Natural killer cell (primary cell): ENCODE results near the gene USP36. TPM values are rescaled to one million over a fixed set of nuclear protein-coding genes. Genes with fewer than 3 reads are reported as not detected.
"Not testable (repeated sequence)": the region's sequence is repeated elsewhere in the genome, so short reads cannot be mapped to it uniquely, and the experiment has no call there.

Experiments
- ATAC-seq, 3 donors: fragments of 150-1000 bp in 2 of 3; fragments of 200-7000 bp in 1 of 3; cut with Tn5 transposase; 1 replicate in 1 of 3; 2 replicates in 2 of 3; pipeline ENCODE4 v1.10.0; 2021; ENCODE audit warnings: mild to moderate bottlenecking in 2 of 3, moderate library complexity in 2 of 3
- DNase-seq, 2 donors: peaks; one replicate each; pipeline versions ENCODE4 v3.0.0 to v3.0.0-alpha.2; 2013 to 2021; ENCODE audit warnings: mixed read lengths in 1 of 2
- H3K27ac ChIP-seq: one replicate; pipeline ENCODE4 v1.5.1; 2013; ENCODE audit warnings: mild to moderate bottlenecking, low read length
- H3K27me3 ChIP-seq: one replicate; pipeline ENCODE4 v1.6.1; 2013; ENCODE audit warnings: low read length; ENCODE audit not compliant: control insufficient read depth, insufficient read depth
- H3K36me3 ChIP-seq: one replicate; pipeline ENCODE4 v1.6.1; 2013; ENCODE audit warnings: low read length; ENCODE audit not compliant: control insufficient read depth, insufficient read depth
- H3K4me1 ChIP-seq: one replicate; pipeline ENCODE4 v1.6.1; 2013; ENCODE audit warnings: low read length; ENCODE audit not compliant: control insufficient read depth, insufficient read depth
- H3K4me3 ChIP-seq: one replicate; pipeline ENCODE4 v1.5.1; 2013; ENCODE audit warnings: low read length
- H3K9me3 ChIP-seq: one replicate; pipeline ENCODE4 v1.6.1; 2013; ENCODE audit warnings: low read length; ENCODE audit not compliant: control insufficient read depth, insufficient read depth
- H3K27ac Mint-ChIP-seq, 2 donors: one replicate each; pipeline ENCODE4 v1.8.0; 2022; ENCODE audit warnings: mild to moderate bottlenecking in 2 of 2, mixed read lengths in 2 of 2, moderate library complexity in 1 of 2
- H3K27me3 Mint-ChIP-seq, 2 donors: one replicate each; pipeline ENCODE4 v1.8.0; 2022; ENCODE audit warnings: low read depth in 2 of 2, mixed read lengths in 2 of 2
- H3K36me3 Mint-ChIP-seq: one replicate; pipeline ENCODE4 v1.8.0; 2022; ENCODE audit warnings: mixed read lengths
- H3K4me1 Mint-ChIP-seq, 2 donors: one replicate each; pipeline ENCODE4 v1.8.0; 2022; ENCODE audit warnings: mixed read lengths in 2 of 2
- H3K4me3 Mint-ChIP-seq: one replicate; pipeline ENCODE4 v1.8.0; 2022; ENCODE audit warnings: mild to moderate bottlenecking, moderate library complexity, mixed read lengths
- H3K9me3 Mint-ChIP-seq, 2 donors: one replicate each; pipeline ENCODE4 v1.8.0; 2022; ENCODE audit warnings: mixed read lengths in 2 of 2
- WGBS: methylation state at CpG from one replicate; pipeline ENCODE4 v1.1.7; 2013; ENCODE audit warnings: missing lambda C conversion rate; ENCODE audit not compliant: insufficient coverage; 5-methylcytosine and 5-hydroxymethylcytosine counted together
- intact Hi-C: fragments of 100-400 bp; cut with micrococcal nuclease; formaldehyde crosslinking; loops from one replicate; pipeline ENCODE4 v1.14.2; 2022
- total RNA-seq, 4 donors: library from RNA; stranded (reverse); fragments of 120-200 nt in 1 of 4; gene quantifications; one replicate each; pipeline versions ENCODE4 v1.2.3 to v1.2.4, GENCODE V29; 2013 to 2022
- TF ChIP-seq, protein P1 (sequence below): fragments of 200-600 bp; IDR thresholded peaks from one replicate; pipeline ENCODE4 v1.8.0; 2022; ENCODE audit warnings: antibody characterized with exemption

The USP36 gene
- total RNA-seq, 3 donors from 2014 or later (not counting 1 experiment from before 2014, with no cell fraction given): 241 to 304 (median 270) TPM

DNA sequence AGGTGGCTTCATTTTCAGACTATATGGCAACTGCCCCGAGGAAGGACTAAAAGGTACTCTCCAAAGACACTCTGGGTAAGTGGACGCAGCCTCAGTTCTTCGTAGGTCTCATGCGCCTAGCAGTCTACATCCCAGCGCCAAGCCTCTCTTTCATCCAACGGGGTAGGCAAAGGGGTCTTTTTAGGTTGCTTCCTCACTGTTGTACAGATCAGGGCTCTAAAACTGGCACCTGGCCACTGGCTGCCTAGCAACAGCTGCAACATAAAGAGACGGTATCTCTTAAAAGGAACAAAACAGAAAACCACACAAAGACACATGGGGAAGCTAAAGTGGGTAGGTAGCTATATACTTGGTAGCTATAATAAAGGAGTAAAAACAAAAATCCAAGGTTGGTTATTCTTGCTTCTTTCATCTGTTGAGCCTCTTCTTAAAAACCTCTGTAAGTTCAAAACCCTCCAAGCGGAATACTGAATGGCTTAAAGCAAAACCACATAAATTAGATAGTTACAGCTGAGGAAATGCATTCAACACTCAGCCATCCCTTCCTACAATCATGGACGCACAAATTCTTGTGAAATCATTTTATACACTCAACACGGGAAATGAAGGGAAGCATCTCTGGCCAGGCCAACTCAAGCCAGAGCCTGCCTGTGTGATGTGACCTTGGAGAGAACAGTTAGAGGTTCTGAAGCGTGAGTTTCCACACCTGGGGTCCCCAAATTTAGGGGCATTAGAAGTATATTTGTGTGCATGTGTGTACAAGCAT lies 81.2 kb downstream of the USP36 start:
- intact Hi-C loops: loop anchor here (2.0 kb wide), 1 partner anchor 15 kb away; no protein-coding TSS in a partner anchor
- Mint-ChIP-seq H3K36me3 (no peaks in the 10 kb centered on the region), H3K27ac (peak overlapping the region; percentile 93 to 96), H3K4me3 (peak overlapping the region; percentile 73), H3K9me3 (no peaks in the 10 kb centered on the region), H3K4me1 (peaks cover 55 to 77% of the 10 kb centered on the region in 2 donors), H3K27me3 (no peaks in the 10 kb centered on the region)
- TF ChIP-seq, protein P1, sequence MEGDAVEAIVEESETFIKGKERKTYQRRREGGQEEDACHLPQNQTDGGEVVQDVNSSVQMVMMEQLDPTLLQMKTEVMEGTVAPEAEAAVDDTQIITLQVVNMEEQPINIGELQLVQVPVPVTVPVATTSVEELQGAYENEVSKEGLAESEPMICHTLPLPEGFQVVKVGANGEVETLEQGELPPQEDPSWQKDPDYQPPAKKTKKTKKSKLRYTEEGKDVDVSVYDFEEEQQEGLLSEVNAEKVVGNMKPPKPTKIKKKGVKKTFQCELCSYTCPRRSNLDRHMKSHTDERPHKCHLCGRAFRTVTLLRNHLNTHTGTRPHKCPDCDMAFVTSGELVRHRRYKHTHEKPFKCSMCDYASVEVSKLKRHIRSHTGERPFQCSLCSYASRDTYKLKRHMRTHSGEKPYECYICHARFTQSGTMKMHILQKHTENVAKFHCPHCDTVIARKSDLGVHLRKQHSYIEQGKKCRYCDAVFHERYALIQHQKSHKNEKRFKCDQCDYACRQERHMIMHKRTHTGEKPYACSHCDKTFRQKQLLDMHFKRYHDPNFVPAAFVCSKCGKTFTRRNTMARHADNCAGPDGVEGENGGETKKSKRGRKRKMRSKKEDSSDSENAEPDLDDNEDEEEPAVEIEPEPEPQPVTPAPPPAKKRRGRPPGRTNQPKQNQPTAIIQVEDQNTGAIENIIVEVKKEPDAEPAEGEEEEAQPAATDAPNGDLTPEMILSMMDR: no peak
- Histone ChIP-seq H3K27ac (peak overlapping the region; percentile 98), H3K27me3 (no peaks in the 10 kb centered on the region), H3K36me3 (no peaks in the 10 kb centered on the region), H3K9me3 (no peaks in the 10 kb centered on the region), H3K4me3 (peak overlapping the region; percentile 2), H3K4me1 (peaks cover 82% of the 10 kb centered on the region)
- DNase-seq: peak; percentile 67 to 94
- 11% methylated on average over 10 of the region's 11 CpGs for WGBS
- peak; percentile 66 to 85 (median 79) for ATAC-seq

DNA sequence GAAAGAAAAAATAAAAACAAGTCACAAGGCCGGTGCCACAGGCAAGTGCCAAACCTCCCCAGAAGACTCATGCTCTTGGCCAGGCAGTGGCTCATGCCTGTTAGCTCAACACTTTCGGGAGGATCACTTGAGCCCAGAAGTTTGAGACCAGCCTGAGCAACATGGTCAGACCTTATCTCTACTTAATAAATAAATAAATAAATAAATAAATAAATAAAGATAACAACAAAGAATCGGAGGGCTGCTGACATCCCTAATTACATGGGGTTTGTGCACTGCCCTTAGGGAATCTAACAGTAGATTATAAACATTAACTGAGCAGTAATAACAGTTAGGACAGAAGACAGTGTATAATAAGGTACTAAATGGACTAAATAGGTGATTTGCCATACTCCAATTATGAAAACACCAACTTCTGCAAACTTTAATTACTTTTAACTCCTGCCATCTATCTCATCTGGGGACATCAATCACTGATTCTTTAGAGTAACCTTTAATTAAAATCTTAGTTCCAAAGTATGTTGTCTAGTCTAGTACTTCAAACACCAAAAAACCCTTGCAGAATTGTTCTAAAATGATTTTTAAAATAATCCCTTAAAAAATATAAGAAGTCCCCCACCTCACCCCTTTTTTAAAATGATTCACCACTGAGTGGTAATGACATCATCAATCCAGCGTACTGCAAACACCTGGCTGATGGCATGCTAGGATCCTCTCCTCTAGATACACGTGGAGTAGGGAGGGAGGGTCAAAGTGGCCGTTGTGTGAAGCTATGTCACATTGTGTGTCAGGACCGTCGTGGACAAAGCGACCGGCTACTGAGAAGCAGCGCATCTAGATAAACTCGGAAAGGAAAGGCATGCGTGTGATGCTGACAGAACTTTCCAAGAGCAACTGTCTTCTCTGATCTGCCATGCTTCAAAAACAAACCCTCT lies 87.0 kb downstream of the USP36 start:
- TF ChIP-seq, protein P1: no peak
- H3K27ac Mint-ChIP-seq: peak overlapping the region; percentile 93
- no peaks in the 10 kb centered on the region for H3K36me3 Mint-ChIP-seq
- WGBS: 69% methylated on average over 11 of the region's 13 CpGs
- ATAC-seq (peak in 1 of 3 donors; percentile 11), DNase-seq (peak in 1 of 2 donors; percentile 71)
- peak overlapping the region; percentile 45 for H3K4me3 Mint-ChIP-seq
- intact Hi-C loops: no loop called here
- H3K4me1 Mint-ChIP-seq: peaks cover 78 to 79% of the 10 kb centered on the region in 2 donors
- no peaks in the 10 kb centered on the region for H3K27me3 Mint-ChIP-seq
- Histone ChIP-seq H3K27ac (peak overlapping the region; percentile 68), H3K9me3 (no peaks in the 10 kb centered on the region), H3K36me3 (no peaks in the 10 kb centered on the region), H3K4me3 (no peak overlapping the region), H3K4me1 (peaks cover 90% of the 10 kb centered on the region), H3K27me3 (no peaks in the 10 kb centered on the region)
- no peaks in the 10 kb centered on the region for H3K9me3 Mint-ChIP-seq

DNA sequence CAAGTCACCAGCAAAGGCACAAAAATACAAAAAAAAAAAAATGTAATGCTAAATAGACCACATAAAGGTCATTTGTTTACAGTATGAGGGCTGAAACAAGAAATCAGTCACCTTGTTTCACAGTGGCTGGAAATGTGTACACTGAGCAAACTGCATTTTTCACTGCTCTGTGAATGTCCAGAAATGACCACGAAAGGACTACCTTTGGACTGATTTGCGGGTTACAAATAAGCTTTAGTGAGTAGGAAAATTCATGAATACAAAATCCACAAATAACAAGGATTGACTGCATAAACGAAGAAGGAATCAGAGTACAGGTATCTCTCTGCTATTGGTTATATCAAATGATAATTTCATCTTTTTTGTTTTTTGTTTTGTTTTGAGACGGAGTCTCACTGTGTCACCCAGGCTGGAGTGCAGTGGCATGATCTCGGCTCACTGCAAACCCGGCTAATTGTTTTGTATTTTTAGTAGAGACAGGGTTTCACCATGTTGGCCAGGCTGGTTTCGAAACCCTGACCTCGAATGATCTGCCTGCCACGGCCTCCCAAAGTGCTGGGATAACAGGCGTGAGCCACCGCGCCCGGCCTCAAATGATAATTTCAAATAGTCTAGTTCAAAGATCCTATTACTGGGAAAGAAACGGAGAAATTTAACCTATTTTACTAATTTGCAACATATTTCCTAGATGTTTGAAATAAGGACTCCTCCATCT lies 89.0 kb downstream of the USP36 start:
- Mint-ChIP-seq H3K27me3 (no peaks in the 10 kb centered on the region), H3K4me3 (peak overlapping the region; percentile 82), H3K4me1 (peaks cover 79 to 83% of the 10 kb centered on the region in 2 donors), H3K27ac (peak overlapping the region; percentile 93), H3K36me3 (no peaks in the 10 kb centered on the region), H3K9me3 (no peaks in the 10 kb centered on the region)
- H3K9me3 ChIP-seq: no peaks in the 10 kb centered on the region
- no peak overlapping the region for H3K4me3 ChIP-seq
- 50% methylated on average over 11 of the region's 14 CpGs for WGBS
- ATAC-seq (no peak), DNase-seq (no peak)
- no peaks in the 10 kb centered on the region for H3K36me3 ChIP-seq
- peak overlapping the region; percentile 68 for H3K27ac ChIP-seq
- intact Hi-C loops: no loop called here
- H3K27me3 ChIP-seq: no peaks in the 10 kb centered on the region
- TF ChIP-seq, protein P1: no peak
- peaks cover 88% of the 10 kb centered on the region for H3K4me1 ChIP-seq

DNA sequence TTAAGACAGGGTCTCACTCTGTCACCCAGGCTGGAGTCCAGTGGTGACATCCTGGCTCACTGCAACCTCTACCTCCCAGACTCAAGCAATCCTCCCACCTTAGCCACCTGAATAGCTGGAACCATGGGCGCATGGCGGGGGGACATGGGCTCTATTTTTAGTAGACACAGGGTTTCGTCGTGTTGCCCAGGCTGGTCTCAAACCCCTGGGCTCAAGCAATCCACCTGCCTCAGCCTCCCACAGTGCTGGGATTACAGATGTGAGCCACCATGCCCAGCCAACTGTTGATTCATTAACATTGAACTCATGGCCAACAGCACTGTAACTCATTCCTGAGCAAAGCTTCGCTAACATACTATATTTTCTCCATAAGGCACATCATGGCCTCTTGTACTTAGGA lies 89.6 kb downstream of the USP36 start:
- DNase-seq, H3K27me3 Mint-ChIP-seq, H3K9me3 Mint-ChIP-seq, H3K27me3 ChIP-seq, H3K4me3 ChIP-seq, ATAC-seq, H3K36me3 Mint-ChIP-seq, H3K9me3 ChIP-seq, intact Hi-C loops, H3K36me3 ChIP-seq: not testable (repeated sequence)
- peak overlapping the region; percentile 93 for H3K27ac Mint-ChIP-seq
- peak overlapping the region; percentile 82 for H3K4me3 Mint-ChIP-seq
- peak overlapping the region; percentile 68 for H3K27ac ChIP-seq
- H3K4me1 ChIP-seq: peaks cover 87% of the 10 kb centered on the region
- peaks cover 81 to 85% of the 10 kb centered on the region in 2 donors for H3K4me1 Mint-ChIP-seq
- WGBS: 85% methylated on average over 5 of the region's 5 CpGs
